ENCODE results near the gene RHOH.

The RHOH gene

DNA sequence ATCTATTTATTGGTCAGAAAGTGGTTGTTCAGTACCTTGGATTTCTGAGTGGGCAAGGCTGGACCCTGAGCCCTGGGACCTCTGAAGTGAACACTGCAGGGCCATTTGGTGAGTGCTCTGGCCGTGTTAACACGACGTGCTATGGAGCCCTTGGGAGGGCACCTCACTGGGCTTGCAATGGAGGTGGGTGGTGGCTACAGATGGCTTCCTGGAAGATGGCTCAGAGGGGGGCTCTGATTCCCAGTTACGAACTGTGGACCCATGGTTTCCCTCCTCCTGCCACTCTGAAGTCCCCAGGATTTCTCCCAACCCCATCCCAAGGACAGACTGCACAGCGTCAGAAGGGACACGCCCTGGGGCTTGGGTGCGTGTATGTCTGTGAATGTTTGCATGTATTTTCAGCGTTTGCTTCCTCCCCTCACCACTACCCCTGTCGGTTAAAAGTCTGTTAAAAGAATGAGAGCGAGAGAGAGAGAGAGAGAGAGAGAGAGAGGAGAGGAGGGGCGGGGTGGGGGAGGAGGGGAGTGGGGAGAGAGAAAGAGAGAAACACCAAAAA lies 3.7 kb upstream of the RHOH start:
- Histone ChIP-seq H3K4ac (ENCODE audit: low read depth in 1 of 2, low read length in 2 of 2) (no peak overlapping the region), H4K8ac (ENCODE audit: low read length) (no peak overlapping the region), H2BK120ac (ENCODE audit: low read depth, low read length) (no peak overlapping the region), H3K4me3 (ENCODE audit: insufficient read depth in 1 of 2, low read depth in 1 of 2, low read length in 2 of 2) (no peak overlapping the region), H3K27ac (ENCODE audit: low read length, poor library complexity, severe bottlenecking) (no peak overlapping the region), H2BK12ac (ENCODE audit: low read length in 2 of 2) (peak overlapping the region in 1 of 2 experiments; percentile 29), H3K18ac (ENCODE audit: low read depth in 1 of 2, low read length in 2 of 2) (no peak overlapping the region), H3K79me1 (replicated peaks; ENCODE audit: low read length, poor library complexity, severe bottlenecking) (no peaks in the 10 kb centered on the region), H3K9me3 (ENCODE audit: control insufficient read depth, low read length) (no peaks in the 10 kb centered on the region), H2AFZ (ENCODE audit: low read depth, low read length) (no peak overlapping the region), H2BK5ac (ENCODE audit: low read depth, low read length, poor library complexity, severe bottlenecking) (no peak overlapping the region), H2BK15ac (ENCODE audit: low read depth, poor library complexity, severe bottlenecking) (no peak overlapping the region), H2AK5ac (ENCODE audit: low read length, severe bottlenecking) (no peak overlapping the region), H3K23ac (ENCODE audit: low read length in 2 of 2) (no peak overlapping the region), H3K14ac (ENCODE audit: low read length in 2 of 2) (no peak overlapping the region), H3K36me3 (ENCODE audit: control insufficient read depth in 1 of 2, insufficient read depth in 2 of 2, low read depth in 1 of 2, low read length in 2 of 2) (no peaks in the 10 kb centered on the region), H3K9ac (ENCODE audit: low read length) (no peak overlapping the region), H3K4me2 (ENCODE audit: low read length, poor library complexity, severe bottlenecking) (no peak overlapping the region), H3K4me1 (ENCODE audit: control insufficient read depth, insufficient read depth, low read depth, low read length) (peaks cover 6% of the 10 kb centered on the region), H4K91ac (ENCODE audit: low read length) (no peak overlapping the region), H3K27me3 (ENCODE audit: control insufficient read depth in 1 of 2, insufficient read depth in 1 of 2, low read length in 2 of 2) (no peaks in the 10 kb centered on the region)
- DNase-seq: no peak
- WGBS: 90% methylated on average over 4 of the region's 11 CpGs

- H3K18ac ChIP-seq (ENCODE audit: low read depth in 1 of 2, low read length in 2 of 2): no peak overlapping the region
- H3K36me3 ChIP-seq (ENCODE audit: control insufficient read depth in 1 of 2, insufficient read depth in 2 of 2, low read depth in 1 of 2, low read length in 2 of 2): no peaks in the 10 kb centered on the region
- DNase-seq: no peak
- no peaks in the 10 kb centered on the region for H3K27me3 ChIP-seq (ENCODE audit: control insufficient read depth in 1 of 2, insufficient read depth in 1 of 2, low read length in 2 of 2)
- no peaks in the 10 kb centered on the region for H3K79me1 ChIP-seq (replicated peaks; ENCODE audit: low read length, poor library complexity, severe bottlenecking)
- no peak overlapping the region for H2BK5ac ChIP-seq (ENCODE audit: low read depth, low read length, poor library complexity, severe bottlenecking)
- 91% methylated on average over 7 of the region's 7 CpGs for whole genome bisulfite sequencing
- H4K8ac ChIP-seq (ENCODE audit: low read length): peak overlapping the region; percentile 29
- H3K9ac ChIP-seq (ENCODE audit: low read length): no peak overlapping the region
- H3K4me2 ChIP-seq (ENCODE audit: low read length, poor library complexity, severe bottlenecking): no peak overlapping the region
- H3K23ac ChIP-seq (ENCODE audit: low read length in 2 of 2): no peak overlapping the region
- peaks cover 6% of the 10 kb centered on the region for H3K4me1 ChIP-seq (ENCODE audit: control insufficient read depth, insufficient read depth, low read depth, low read length)
- H2BK120ac ChIP-seq (ENCODE audit: low read depth, low read length): peak overlapping the region; percentile 6
- H3K4me3 ChIP-seq (ENCODE audit: insufficient read depth in 1 of 2, low read depth in 1 of 2, low read length in 2 of 2): no peak overlapping the region
- H3K4ac ChIP-seq (ENCODE audit: low read depth in 1 of 2, low read length in 2 of 2): peak overlapping the region in 1 of 2 experiments; percentile 20
- no peak overlapping the region for H3K27ac ChIP-seq (ENCODE audit: low read length, poor library complexity, severe bottlenecking)
- no peak overlapping the region for H2BK15ac ChIP-seq (ENCODE audit: low read depth, poor library complexity, severe bottlenecking)
- no peak overlapping the region for H2AFZ ChIP-seq (ENCODE audit: low read depth, low read length)
- H3K9me3 ChIP-seq (ENCODE audit: control insufficient read depth, low read length): no peaks in the 10 kb centered on the region
- no peak overlapping the region for H4K91ac ChIP-seq (ENCODE audit: low read length)
- no peak overlapping the region for H2AK5ac ChIP-seq (ENCODE audit: low read length, severe bottlenecking)
- H2BK12ac ChIP-seq (ENCODE audit: low read length in 2 of 2): no peak overlapping the region
- H3K14ac ChIP-seq (ENCODE audit: low read length in 2 of 2): no peak overlapping the region
These were observed 3.3 kb upstream of the RHOH start for GRCh38 chr4:40193578-40193977.

DNA sequence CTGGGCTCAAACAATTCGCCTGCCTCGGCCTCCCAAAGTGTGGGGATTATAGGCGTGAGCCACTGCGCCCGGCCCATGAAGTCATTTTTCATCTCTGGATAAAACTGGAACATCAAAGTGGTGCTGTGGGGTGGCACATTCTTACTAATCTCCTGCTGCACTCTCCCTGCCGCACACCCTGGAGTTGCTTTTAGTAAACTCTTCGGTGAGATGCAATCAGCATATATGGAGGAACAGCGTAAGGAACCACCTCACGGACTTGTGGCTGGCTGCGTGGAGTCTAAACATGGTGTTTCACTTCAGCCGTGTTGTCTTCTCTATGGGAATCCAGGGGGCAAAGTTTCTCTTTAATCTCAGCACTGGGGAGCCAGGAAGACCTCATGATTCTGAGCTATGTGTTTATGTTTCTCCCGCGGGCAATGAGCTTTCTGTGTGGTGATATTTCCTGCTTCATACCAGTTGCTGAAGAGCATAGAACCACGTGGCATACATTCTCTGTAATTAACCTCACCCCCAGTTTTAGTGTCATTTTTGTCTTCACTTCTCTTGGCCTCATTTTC lies 2.1 kb upstream of the RHOH start:
- Histone ChIP-seq H2BK5ac (ENCODE audit: low read depth, low read length, poor library complexity, severe bottlenecking) (no peak overlapping the region), H3K27me3 (ENCODE audit: control insufficient read depth in 1 of 2, insufficient read depth in 1 of 2, low read length in 2 of 2) (no peaks in the 10 kb centered on the region), H2BK12ac (ENCODE audit: low read length in 2 of 2) (peak overlapping the region in 1 of 2 experiments; percentile 12), H3K36me3 (ENCODE audit: control insufficient read depth in 1 of 2, insufficient read depth in 2 of 2, low read depth in 1 of 2, low read length in 2 of 2) (no peaks in the 10 kb centered on the region), H3K4ac (ENCODE audit: low read depth in 1 of 2, low read length in 2 of 2) (peak overlapping the region in 1 of 2 experiments; percentile 74), H2AK5ac (ENCODE audit: low read length, severe bottlenecking) (no peak overlapping the region), H2BK15ac (ENCODE audit: low read depth, poor library complexity, severe bottlenecking) (no peak overlapping the region), H3K79me1 (replicated peaks; ENCODE audit: low read length, poor library complexity, severe bottlenecking) (no peaks in the 10 kb centered on the region), H3K4me2 (ENCODE audit: low read length, poor library complexity, severe bottlenecking) (peak overlapping the region; percentile 38), H3K4me3 (ENCODE audit: insufficient read depth in 1 of 2, low read depth in 1 of 2, low read length in 2 of 2) (no peak overlapping the region), H3K9ac (ENCODE audit: low read length) (no peak overlapping the region), H4K8ac (ENCODE audit: low read length) (no peak overlapping the region), H2AFZ (ENCODE audit: low read depth, low read length) (peak overlapping the region; percentile 31), H3K27ac (ENCODE audit: low read length, poor library complexity, severe bottlenecking) (peak overlapping the region; percentile 41), H3K18ac (ENCODE audit: low read depth in 1 of 2, low read length in 2 of 2) (peak overlapping the region in 1 of 2 experiments; percentile 70), H3K4me1 (ENCODE audit: control insufficient read depth, insufficient read depth, low read depth, low read length) (peaks cover 6% of the 10 kb centered on the region), H3K9me3 (ENCODE audit: control insufficient read depth, low read length) (no peaks in the 10 kb centered on the region), H3K14ac (ENCODE audit: low read length in 2 of 2) (no peak overlapping the region), H4K91ac (ENCODE audit: low read length) (no peak overlapping the region), H2BK120ac (ENCODE audit: low read depth, low read length) (no peak overlapping the region), H3K23ac (ENCODE audit: low read length in 2 of 2) (no peak overlapping the region)
- WGBS: 73% methylated on average over 14 of the region's 14 CpGs
- DNase-seq: peak; percentile 68

GRCh38 chr4:40195182-40196177 lies 1.4 kb upstream of the RHOH start:
- WGBS: over 99% methylated on average over 9 of the region's 10 CpGs
- Histone ChIP-seq H4K91ac (ENCODE audit: low read length) (no peak overlapping the region), H3K4me3 (ENCODE audit: insufficient read depth in 1 of 2, low read depth in 1 of 2, low read length in 2 of 2) (no peak overlapping the region), H3K18ac (ENCODE audit: low read depth in 1 of 2, low read length in 2 of 2) (peak overlapping the region in 1 of 2 experiments; percentile 1), H3K4me1 (ENCODE audit: control insufficient read depth, insufficient read depth, low read depth, low read length) (peaks cover 8% of the 10 kb centered on the region), H2AK5ac (ENCODE audit: low read length, severe bottlenecking) (no peak overlapping the region), H3K14ac (ENCODE audit: low read length in 2 of 2) (no peak overlapping the region), H3K27me3 (ENCODE audit: control insufficient read depth in 1 of 2, insufficient read depth in 1 of 2, low read length in 2 of 2) (no peaks in the 10 kb centered on the region), H3K36me3 (ENCODE audit: control insufficient read depth in 1 of 2, insufficient read depth in 2 of 2, low read depth in 1 of 2, low read length in 2 of 2) (no peaks in the 10 kb centered on the region), H2BK12ac (ENCODE audit: low read length in 2 of 2) (peak overlapping the region in 1 of 2 experiments; percentile 43), H3K4me2 (ENCODE audit: low read length, poor library complexity, severe bottlenecking) (no peak overlapping the region), H2BK15ac (ENCODE audit: low read depth, poor library complexity, severe bottlenecking) (no peak overlapping the region), H3K9me3 (ENCODE audit: control insufficient read depth, low read length) (no peaks in the 10 kb centered on the region), H3K23ac (ENCODE audit: low read length in 2 of 2) (no peak overlapping the region), H4K8ac (ENCODE audit: low read length) (peak overlapping the region; percentile 27), H2AFZ (ENCODE audit: low read depth, low read length) (no peak overlapping the region), H3K79me1 (replicated peaks; ENCODE audit: low read length, poor library complexity, severe bottlenecking) (no peaks in the 10 kb centered on the region), H3K4ac (ENCODE audit: low read depth in 1 of 2, low read length in 2 of 2) (no peak overlapping the region), H2BK120ac (ENCODE audit: low read depth, low read length) (no peak overlapping the region), H2BK5ac (ENCODE audit: low read depth, low read length, poor library complexity, severe bottlenecking) (no peak overlapping the region), H3K27ac (ENCODE audit: low read length, poor library complexity, severe bottlenecking) (no peak overlapping the region), H3K9ac (ENCODE audit: low read length) (no peak overlapping the region)
- no peak for DNase-seq

Data from mesenchymal stem cell (in vitro differentiated cells and primary cell).